GM21360 (cell line): ENCODE data around the gene FANK1.

Experiments
- ATAC-seq: cut with Tn5 transposase; IDR thresholded peaks from one replicate; pipeline ENCODE4 v1.9.1; 2021; ENCODE audit warnings: mild to moderate bottlenecking, moderate library complexity; ENCODE audit not compliant: unreplicated experiment

The FANK1 gene, protein sequence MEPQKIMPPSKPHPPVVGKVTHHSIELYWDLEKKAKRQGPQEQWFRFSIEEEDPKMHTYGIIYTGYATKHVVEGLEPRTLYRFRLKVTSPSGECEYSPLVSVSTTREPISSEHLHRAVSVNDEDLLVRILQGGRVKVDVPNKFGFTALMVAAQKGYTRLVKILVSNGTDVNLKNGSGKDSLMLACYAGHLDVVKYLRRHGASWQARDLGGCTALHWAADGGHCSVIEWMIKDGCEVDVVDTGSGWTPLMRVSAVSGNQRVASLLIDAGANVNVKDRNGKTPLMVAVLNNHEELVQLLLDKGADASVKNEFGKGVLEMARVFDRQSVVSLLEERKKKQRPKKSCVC

DNA sequence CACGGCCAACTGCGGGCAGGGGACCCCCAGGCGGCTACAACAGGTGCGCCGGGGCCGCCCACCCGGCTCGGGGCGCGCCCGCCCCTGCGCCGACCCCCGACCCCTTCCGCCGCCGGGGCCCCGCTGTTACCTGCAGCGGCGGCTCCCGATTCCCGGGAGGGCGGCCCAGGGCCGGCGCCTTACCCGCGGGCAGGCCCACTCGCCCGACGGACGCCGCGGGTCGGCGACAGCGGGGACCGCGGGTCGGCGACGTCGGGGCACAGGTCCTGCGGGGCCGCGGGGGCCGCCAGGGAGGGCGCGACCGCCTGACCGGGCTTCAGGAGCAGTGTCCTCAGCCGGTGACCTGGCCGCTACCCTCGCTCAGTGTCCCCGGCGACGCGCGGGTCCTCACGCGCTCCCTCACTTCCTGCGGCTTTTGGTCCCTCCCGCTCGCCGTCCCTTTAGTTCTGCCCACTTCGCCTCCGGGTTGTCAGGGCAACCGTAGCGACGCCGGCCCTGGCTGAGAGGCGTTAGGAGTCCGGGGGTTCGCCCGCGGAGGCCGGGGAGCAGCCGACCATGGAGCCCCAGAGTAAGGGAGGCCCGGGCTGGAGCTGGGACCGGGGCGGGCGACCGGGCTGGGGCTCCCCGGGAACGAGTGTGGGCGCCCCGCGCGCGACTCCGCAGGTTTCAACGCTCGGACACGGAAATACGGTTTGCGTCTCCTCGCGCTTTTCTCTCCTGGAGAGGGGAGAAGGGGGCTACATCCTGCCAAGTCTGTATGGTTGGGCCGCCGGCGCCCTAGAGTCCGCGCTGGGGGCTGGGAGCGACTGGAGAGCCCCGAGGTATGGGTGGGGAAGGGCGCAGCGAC, at the start of gene FANK1:
Gene FANK1, plus strand, starts transcription at position 477 of the 847 bp plus-strand sequence. Its CDS starts 79 bp downstream, at position 556.
- peak; percentile 88 for ATAC-seq

DNA sequence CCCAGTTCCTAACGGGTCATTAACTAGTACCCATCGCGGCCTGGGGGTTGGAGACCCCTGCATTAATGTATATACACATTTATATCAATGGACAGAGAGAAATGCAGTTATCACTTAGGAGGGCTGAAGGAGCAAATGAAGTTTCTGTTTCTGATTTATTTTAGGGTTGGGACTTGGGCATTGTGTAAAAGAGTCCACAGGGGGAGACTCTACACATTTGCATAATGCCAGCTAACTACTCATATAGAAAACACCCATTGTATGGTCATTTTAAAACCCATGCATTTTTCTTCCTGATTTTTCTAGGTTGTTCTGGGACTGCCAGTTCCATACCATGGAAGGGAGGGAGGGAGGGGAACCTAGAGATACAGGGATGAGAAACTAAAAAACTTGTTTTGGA, 49.5 kb upstream of the FANK1 start:
- ATAC-seq: peak; percentile 52

DNA sequence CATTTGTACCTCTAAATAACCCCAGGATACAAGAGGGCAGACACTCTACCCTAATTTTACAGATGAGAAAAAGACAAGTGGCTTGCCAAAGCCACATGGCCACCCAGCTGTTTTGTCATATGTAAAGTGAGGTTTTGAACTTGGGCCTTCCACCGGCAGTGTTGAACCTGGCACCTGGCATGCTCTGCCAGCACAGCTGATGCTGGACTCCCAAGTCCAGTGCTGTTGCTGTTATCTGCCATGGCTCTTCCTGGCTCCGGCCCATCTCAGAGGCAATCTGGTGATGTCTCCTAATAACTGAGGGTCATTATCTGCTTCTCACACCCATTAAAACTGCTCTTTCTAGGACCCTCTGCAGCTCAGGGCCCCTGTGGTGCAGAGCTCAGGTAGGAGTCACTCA, 48.0 kb upstream of the FANK1 start:
- ATAC-seq: no peak

DNA sequence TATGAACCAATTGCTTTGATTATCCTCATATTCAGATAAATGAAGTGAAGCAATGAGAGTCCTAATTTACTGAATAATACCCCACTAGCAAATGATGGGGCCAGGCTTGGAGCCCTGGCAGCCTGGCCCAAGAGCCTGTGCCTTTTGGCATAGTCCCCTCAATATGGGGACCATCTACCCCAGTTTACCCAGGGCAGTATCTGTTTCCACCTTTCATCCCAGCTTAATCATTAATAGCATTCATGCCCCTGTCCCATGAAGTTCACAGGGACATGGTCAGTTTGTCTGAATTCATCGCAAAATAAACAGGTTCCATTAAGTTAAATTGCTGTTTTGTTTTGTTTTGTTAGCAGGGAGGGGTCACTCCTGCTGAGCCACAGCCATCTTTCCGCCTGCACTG, 47.5 kb upstream of the FANK1 start:
- no peak for ATAC-seq

DNA sequence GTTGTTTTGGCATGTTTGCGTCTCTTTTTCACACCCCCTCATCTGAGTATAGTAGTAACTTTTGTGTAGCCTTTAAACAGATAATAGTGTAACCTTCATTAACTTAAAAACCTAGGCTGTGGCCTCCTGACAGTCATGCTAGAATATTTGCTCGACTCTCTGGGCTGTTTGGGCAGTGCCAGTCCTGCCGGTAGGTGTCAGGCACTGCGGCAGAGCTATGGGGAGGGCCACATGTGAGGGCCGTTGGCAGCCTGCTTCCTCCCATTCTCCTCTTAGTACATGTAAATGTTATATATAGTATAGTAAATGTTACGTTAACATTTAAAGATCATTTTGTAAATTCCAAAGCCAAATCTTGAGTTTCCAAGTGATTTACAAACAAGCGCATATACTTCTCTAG, 46.9 kb upstream of the FANK1 start:
- no peak for ATAC-seq

DNA sequence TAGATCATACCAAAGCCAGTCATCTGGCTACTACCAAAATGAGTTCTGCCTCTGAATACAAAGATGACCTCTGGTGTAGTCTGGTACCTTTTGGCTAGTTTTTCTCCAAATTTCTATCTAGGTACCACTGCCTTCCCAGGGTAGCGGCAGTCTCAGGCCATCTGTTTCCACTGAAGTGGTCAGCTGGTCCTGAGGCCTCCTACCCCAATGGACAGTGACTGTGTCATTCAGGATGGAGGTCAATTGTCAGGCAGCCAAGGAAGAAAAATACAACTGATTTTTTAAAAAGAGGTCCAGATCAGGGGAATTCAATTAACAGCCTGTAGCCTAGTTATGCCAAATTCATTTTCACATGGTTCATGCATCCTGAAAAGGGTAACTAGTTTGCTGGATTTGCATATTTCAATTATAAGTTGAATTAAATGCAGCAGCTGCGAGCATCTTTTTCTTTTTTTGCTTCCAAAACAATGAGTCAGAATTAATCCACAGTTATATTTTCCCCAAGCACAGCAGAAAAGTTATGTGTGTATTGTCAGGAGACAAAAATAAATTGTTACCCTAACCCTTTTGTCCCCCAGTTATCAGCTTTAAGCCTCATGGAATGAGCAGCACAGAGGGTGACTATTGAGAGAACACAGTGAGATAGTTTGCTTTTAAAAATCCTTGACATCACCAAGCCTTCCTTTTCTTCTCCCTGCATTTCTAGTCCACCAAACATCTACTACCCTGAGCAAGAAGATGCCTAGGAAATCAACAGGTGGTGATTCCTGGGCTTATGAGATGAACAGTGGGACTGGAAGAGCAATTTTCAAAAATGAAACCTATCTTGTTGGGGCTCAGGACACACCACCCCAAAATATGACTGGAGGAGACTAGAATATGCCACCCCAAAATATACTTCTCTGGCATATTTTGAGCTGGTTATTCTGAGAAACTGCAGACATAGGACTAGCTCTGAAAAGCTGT, 45.3 kb upstream of the FANK1 start:
- no peak for ATAC-seq

DNA sequence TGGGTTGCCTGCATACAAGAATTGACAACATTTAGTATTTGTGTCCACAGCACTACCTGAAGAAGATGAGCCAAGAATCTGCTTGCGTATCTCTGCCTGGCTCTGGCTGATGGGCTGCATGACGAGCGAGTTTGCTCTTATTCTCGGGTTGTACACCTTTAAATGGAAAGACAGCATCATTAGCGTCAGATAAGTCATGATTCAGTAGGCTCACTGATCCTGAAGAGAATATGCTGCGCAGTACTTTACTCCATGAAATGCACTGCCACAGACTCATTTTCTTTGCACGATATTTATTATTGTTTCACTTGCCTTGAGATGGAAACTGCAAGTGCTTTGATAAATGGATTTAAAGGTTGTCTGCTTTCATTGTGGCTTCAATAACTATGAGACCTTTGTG, 43.9 kb upstream of the FANK1 start:
- ATAC-seq: no peak

DNA sequence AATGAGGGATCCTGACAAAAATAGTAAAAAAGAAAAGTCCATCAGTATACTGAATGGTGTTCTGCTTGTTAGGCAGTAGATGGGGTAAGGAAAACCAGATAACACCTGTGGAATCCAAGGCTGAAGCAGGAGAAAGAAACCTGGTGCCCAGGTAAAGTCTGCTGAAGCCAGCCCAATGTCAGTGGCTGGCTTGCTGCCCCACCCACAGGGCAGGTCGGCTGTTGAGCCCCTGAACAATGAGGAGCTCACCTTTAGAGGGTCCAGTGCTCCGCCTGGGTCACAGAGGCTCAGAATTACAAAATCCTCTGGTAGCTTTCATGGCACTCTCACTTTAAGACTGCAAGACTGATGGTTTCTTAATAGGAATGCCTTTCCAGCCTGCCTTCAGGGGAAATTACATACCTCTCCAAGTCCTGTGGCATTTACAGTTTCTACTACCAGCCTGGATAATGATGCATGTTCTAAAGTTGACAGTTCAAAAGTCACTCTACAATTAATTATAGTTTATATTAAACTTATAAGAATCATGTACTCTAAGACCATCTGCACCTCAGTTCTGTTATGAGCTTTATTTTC, 39.1 kb upstream of the FANK1 start:
- no peak for ATAC-seq

DNA sequence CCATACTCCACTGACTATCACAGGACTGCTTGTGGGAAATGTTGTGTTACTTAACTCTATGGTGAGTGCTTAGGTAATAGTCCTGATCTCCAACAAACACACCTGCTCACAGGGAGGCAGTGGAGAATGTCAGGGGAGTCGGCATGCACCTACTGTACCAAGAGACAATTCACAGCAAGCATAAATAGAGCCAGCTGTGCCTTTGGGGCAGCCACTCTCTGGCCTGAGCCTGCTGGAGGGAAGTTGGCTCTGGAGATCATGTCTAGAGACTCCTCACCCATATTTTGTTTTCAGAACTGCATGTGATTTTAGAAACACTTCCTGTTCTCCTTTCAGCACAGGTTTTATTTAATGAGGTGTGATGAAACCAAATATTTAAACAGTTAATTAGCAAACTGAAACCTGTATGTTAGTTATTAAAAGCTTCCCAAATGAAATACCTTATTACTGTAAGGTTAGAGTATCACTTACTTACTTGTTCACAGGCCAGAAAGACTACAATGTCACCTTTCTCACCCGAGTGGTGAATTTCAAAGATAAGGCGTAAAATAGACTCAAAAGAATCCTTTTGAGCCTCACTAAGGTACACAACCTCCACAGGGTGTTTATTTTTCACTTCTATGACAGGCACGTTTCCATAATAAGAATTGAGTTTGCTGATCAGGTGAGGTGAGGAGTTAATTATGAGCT, 37.1 kb upstream of the FANK1 start:
- no peak for ATAC-seq

DNA sequence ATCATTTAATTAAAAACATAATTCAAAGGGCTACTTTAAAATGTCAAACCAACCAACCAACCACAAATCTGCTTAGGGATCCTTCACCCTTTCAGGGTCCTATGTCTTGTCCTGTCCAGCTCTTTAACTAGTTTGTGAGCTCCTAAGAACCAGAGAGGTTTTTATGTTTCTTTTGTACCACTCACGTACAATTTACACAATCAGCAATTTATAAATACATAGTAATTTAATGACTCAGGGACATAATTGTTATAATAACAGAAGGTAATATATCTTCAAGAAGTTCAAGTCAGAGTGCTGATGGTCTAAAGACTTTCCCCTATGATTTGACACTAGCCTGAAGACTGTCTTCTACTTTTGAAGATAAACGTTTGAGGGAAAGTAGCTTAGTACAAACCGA, 31.2 kb upstream of the FANK1 start:
- no peak for ATAC-seq

DNA sequence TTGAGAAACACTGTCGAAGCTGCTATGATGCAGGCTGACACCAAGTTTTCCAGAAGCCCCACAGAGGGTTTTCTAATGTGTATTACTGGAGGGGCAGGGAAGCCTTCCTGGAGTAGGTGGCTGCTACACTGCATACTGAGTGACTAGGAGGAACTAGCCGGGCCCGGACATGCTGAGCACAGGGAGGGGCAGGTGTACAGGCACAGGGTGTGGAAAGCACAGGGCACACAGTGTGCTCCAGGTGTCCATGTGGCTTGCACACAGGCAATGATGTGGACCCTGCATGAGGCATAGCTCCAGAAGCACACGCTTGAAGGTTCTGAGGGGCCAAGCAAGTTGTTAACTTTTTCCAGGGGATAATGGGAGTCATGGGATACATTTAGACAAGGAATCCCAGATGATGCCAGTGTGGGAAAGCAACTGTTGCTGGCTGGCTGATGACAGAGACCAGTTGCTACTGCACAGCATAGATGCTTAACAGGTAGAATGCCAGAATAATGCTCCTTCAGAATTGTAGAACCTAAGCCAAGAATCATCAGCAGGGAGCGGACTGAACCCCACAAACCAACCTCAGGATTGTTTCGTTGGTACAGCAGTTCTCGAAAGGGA, 29.8 kb upstream of the FANK1 start:
- ATAC-seq: no peak

DNA sequence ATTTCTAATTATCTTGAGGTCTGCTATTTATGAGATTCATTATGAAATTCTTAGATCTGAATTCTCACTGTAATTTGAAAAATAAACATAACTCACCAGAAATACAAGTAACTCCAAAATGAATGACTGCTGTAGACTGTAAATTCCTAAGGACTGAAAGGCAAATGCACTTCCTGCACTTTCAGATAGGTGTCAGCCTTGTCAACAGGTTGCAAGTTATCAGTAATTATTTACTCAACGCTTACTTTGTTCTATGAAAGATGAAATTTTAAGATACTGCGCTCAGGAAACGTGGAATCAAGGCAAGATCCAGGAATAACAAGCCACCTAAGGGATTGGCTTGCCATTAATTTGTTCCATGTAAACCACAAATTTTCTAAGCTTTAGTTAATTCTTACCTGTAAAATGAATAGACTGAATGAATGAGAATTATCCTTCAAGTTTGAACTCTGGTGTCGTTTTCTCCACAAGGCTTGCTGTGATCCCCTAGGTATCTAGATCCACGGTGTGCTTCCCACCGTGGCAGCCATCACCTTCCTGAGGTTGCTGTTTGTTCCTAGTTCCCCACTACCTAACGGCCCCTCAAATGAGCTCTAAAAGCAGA, 27.9 kb upstream of the FANK1 start:
- peak; percentile 64 for ATAC-seq

DNA sequence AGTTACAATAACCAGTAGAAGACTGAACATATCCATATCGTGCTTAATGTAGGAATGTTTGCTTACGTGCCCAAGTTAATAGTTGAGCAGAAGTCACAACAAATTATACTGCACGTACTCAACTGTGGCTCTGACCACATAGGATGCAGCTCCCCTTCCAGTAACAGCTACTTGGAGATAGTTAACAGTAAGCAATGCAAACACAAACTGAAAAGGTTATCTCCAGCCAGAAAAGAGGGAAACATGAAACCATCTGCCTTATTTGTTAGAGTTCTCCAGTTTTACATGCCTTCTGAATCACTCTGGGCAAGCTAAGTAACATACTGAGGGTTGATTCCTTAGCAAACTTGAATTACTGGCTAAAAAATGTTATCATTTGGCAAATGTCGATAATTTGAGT, 25.0 kb upstream of the FANK1 start:
- ATAC-seq: no peak

DNA sequence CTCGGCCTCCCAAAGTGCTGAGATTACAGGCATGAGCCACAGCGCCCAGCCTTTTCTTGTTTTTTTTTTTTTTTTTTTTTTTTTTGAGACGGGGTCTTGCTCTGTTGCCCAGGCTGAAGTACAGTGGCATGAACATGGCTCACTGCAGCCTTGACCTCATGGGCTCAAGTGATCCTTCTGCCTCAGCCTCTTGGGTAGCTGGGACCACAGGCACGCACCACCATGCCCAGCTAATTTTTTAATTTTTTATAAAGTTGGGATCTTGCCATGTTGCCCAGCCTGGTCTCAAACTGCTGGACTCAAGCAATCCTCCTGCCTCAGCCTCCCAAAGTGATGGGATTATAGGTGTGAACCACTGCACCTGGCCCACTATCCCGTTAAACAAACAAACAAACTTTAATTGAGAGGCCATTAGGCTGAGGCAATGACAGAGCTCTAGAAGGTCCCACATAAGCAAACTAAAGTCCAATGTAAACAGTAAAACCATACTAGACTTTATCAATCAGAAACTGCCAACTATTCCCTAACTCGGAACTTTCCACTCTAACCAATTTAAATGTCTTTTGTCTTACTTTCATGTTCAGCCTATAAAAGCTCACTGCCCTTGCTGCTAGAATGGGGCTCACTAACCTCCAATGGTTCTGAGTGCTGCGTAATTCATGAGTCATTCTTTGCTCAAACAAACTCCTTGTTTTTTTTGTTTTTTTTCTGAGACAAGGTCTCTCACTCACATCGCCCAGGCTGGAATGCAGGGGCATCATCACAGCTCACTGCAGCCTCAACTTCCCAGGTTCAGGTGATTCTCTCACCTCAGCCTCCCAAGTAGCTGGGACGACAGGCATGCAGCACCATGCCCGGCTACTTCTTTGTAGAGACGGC, 17.2 kb upstream of the FANK1 start:
- no peak for ATAC-seq

DNA sequence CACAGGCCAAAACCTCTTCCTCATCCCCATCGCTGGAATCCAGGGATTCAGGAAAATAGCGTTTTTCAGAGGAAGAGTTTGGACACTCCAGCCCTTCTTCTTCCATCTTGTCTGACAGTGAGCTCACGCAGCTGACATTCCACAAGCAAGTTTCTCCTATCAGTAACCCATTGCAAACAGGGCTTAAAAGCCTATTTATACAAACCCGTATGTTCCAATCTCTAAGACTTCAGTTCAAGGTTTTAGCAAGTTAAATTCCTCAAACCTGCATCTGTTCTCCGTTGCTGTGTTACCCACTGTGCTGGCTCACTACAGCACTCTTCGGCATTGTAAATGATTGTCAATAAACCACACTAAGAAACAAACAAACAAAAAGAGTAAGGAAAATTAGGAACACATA, 15.6 kb upstream of the FANK1 start:
- no peak for ATAC-seq

DNA sequence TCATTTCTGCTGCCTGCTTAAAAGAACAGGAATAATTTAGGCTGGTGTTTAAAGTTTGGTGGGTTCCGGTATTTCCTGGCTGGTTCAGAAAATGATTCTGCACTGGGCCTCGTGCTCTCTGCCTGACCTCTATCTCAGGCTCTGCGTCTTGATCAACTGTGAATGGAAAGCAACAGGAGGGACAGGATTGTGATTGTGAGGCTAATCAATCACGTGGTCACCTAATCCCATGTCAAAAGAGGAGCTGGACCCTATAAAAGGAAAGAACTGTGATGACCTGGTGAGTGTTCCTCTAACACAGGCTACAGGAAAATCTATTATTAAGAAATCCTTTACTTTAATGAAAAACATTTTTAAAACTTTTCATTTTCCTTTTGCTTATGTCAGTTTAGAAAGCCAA, 15.2 kb upstream of the FANK1 start, which contains the start of gene DHX32:
Gene DHX32, minus strand, starts transcription at position 101 of the 400 bp plus-strand sequence. CDS start 468 bp downstream, outside the sequence.
- no peak for ATAC-seq

DNA sequence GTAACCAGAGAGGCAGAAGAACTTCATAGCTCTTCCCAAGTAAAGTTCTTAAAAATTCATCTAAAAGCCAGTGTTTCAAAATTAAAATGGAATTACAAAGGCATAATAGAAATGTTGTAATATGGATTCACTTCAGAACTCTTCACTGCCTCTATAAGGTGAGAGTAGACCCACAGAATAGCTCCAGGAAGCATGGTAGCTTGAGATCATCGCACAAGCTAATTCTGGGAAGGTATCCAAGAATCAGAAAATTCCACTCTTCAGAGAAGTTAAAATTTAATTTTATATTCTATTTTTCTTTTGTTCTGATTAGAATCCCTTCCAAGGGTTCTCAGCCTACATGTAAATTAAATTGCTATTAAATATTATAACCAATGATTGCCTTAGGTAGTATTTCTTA, 13.8 kb upstream of the FANK1 start:
- ATAC-seq: no peak

DNA sequence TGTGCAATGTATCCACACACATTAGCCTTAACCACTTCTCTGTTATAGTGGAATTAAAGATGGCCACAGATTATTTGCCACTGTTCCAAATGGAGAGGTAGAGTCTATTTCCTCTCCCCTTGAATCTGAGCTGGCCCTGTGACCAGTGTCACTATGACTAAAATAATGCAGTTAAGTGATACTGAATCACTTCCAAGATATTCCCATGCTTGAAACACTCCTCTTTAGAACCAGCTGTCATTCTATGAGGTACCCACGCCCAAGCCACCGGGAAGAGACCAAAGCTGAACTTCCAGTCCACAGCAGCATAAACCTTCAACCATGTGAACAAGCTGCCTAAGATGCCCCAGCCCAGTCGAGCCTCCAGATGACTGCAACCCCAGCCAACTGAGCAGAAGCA, 13.2 kb upstream of the FANK1 start:
- ATAC-seq: no peak
